Activated CD8-positive, alpha-beta T cell treated with anti-CD3 and anti-CD28 coated beads, Interleukin-2, amount 10 ng/mL, durations not matched to agents 7 days and 5 days (primary cell): Measurements from ENCODE around the gene APOBEC2. TPM values are rescaled to one million over a fixed set of nuclear protein-coding genes. Genes with fewer than 3 reads are reported as not detected.

Source experiments
- ATAC-seq: fragments of 150-1000 bp; cut with Tn5 transposase; one replicate; pipeline ENCODE4 v1.10.0; 2021; ENCODE audit warnings: moderate library complexity
- CTCF ChIA-PET: fragments of 350-600 bp; sonication (Branson Sonifier 250); formaldehyde crosslinking; loops from one replicate; lab custom pipeline; 2021; ENCODE audit warnings: antibody characterized with exemption; lab: Charles Lee
- POLR2A ChIA-PET: fragments of 350-600 bp; sonication (Branson Sonifier 250); formaldehyde crosslinking; loops from one replicate; lab custom pipeline; 2021; ENCODE audit warnings: antibody characterized with exemption; lab: Charles Lee
- DNase-seq: peaks from one replicate; pipeline ENCODE4 v3.0.0-alpha.2; 2020
- H3K27ac Mint-ChIP-seq: one replicate; pipeline ENCODE4 v1.8.0; 2021; ENCODE audit warnings: mild to moderate bottlenecking, mixed read lengths
- H3K27me3 Mint-ChIP-seq: one replicate; pipeline ENCODE4 v1.8.0; 2021; ENCODE audit warnings: low read depth, mixed read lengths
- H3K36me3 Mint-ChIP-seq: one replicate; pipeline ENCODE4 v1.8.0; 2021; ENCODE audit warnings: low read depth, mixed read lengths
- H3K4me1 Mint-ChIP-seq: one replicate; pipeline ENCODE4 v1.8.0; 2021; ENCODE audit warnings: low read depth, mixed read lengths
- H3K4me3 Mint-ChIP-seq: one replicate; pipeline ENCODE4 v1.8.0; 2021; ENCODE audit warnings: mild to moderate bottlenecking, mixed read lengths
- H3K9me3 Mint-ChIP-seq: one replicate; pipeline ENCODE4 v1.8.0; 2022; ENCODE audit warnings: mixed read lengths; ENCODE audit not compliant: insufficient read depth
- total RNA-seq, 2 experiments: library from RNA; stranded (reverse); gene quantifications; one replicate each; pipeline ENCODE4 v1.2.3, GENCODE V29; 2021

Gene APOBEC2
- total RNA-seq, 2 experiments from 2014 or later = not detected

DNA sequence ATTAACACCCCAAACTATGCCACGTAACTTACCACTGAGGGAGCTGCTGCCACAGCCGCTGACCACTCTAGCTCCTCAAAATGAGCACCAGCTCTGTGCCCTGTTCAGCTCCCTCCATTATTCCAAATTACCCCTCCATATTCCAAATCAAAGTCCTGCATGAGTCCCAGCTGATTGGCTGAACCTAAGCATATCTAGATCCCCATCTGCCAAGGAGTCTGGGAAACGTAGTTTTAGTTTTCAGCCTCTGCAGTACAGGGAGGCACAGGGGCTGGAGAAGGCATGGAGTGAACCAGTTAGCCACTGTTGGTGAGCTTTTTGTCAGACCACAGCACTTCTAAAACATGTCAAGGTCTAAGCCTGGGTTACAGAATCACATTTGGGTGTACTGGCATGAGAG is 29.9 kb upstream of the APOBEC2 start:
- peaks cover 10% of the 10 kb centered on the region for H3K4me1 Mint-ChIP-seq
- POLR2A ChIA-PET = interaction anchor here (0.7 kb wide), 1 partner anchor 146 kb away, joined by 3 read pairs; no protein-coding TSS in a partner anchor
- no peak for ATAC-seq
- H3K4me3 Mint-ChIP-seq = no peak overlapping the region
- no peak for DNase-seq
- CTCF ChIA-PET = interaction anchor here (1.1 to 10.3 kb wide), 3 partner anchors 15 to 44 kb away, joined by 3 to 130 read pairs (median 5); partner anchors contain the start of gene UNC5CL
- no peaks in the 10 kb centered on the region for H3K36me3 Mint-ChIP-seq
- H3K27me3 Mint-ChIP-seq = no peaks in the 10 kb centered on the region
- H3K27ac Mint-ChIP-seq = no peak overlapping the region
- H3K9me3 Mint-ChIP-seq = no peaks in the 10 kb centered on the region

DNA sequence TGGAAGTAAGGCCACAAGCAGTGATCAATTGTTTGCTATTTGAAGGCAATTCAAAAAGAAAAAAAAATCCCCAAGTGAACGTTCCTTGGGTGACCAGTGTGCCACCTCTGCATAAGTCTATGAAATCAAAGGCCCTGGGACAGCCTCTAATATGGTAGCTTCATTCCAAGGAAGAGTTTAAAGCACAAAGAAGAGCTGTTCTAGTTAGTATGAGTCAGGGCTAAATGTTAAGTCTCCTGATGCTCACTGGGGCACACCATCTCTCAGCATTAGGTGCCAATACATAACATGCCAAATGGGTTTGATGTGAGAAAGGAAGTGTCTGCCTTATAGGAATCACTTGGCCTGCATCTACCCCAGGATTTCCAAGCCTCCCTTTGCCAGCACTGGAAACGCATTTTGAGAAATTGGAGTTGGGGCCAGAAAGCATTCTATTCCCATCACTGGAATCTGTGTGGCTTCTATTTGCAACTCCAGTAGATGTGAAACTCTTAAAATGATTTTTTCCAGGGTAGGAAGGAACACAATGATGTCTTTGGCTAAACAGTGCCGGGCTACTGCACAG is 27.0 kb upstream of the APOBEC2 start:
- Mint-ChIP-seq H3K4me1 (peaks cover 21% of the 10 kb centered on the region), H3K36me3 (no peaks in the 10 kb centered on the region), H3K27me3 (no peaks in the 10 kb centered on the region), H3K4me3 (no peak overlapping the region), H3K27ac (no peak overlapping the region), H3K9me3 (no peaks in the 10 kb centered on the region)
- ChIA-PET CTCF (interaction anchor here (1.2 to 10.3 kb wide), 6 partner anchors 8 to 115 kb away, joined by 3 to 130 read pairs (median 18); partner anchors contain the start of gene UNC5CL), POLR2A (interaction anchor here (0.7 kb wide), 1 partner anchor 293 kb away, joined by 3 read pairs; no protein-coding TSS in a partner anchor)
- no peak for ATAC-seq
- DNase-seq = no peak

DNA sequence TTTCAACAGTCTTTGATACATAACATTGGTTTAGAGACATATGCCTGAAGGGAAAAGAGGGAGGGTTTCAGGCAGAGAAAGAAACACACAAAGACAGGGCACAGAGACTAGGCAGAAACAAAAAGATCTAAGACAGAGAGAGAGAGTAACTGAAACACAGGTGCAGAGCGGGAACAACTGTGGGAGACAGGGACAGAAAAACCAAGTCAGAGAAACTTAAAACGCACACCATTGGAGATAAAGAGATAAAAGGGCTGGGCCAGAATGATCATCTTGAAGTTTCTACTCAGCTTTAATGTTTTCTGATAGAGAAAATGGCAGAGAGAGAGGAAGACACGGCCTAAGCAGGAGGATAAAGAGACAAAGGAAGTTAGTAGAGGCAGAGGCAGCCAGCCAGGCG is 25.8 kb upstream of the APOBEC2 start:
- no peaks in the 10 kb centered on the region for H3K36me3 Mint-ChIP-seq
- H3K4me1 Mint-ChIP-seq = peaks cover 21% of the 10 kb centered on the region
- ATAC-seq = no peak
- H3K27ac Mint-ChIP-seq = peak overlapping the region; percentile 82
- ChIA-PET CTCF (interaction anchor here (0.7 to 10.3 kb wide), 24 partner anchors 9 to 477 kb away, joined by 3 to 130 read pairs (median 5); partner anchors contain the start of genes APOBEC2, TSPO2 and UNC5CL), POLR2A (interaction anchor here (0.6 to 2.6 kb wide), 6 partner anchors 8 to 1927 kb away, joined by 3 to 11 read pairs (median 7); partner anchors contain the start of gene UNC5CL)
- no peaks in the 10 kb centered on the region for H3K27me3 Mint-ChIP-seq
- peak overlapping the region; percentile 81 for H3K4me3 Mint-ChIP-seq
- no peak for DNase-seq
- H3K9me3 Mint-ChIP-seq = no peaks in the 10 kb centered on the region

DNA sequence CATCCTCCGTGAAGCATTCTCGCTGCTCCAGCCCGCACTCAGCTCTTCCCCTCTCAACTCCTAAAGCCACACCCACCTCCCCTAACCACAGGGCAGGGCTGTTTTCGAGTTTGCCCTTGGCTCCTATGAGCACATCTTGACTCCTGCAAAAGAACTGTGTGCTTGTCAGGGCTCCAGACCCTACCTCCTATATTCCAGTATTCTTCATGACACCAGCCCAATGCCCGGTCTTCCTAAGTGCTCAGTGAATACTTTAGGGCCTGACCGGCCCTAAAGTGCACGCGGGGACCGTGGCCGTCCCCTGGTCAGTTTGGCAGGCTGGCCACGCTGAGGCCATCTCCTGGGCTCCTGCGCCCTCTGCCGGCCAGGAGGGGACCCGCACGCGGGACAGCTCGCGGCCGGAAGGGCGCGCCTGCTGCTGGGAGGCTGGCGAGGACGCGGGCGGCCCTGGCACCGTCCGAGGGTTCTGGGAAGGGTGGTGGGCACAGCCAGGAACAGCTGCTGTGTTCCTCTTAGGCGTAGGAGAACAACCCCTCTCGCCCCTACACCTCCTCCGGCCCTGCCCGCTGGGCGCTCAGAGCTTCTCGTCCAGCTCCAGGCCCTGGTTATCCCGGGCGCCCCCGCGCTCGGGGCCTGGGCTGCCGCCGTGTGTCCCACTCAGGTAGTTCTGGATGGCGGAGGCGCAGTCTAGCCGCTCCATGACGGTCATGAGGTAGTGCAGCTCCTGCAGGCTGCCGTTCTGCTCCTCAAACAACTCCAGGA is 25.0 kb upstream of the APOBEC2 start:
- peak overlapping the region; percentile 82 for H3K27ac Mint-ChIP-seq
- no peaks in the 10 kb centered on the region for H3K27me3 Mint-ChIP-seq
- DNase-seq (peak; percentile 82), ATAC-seq (peak; percentile 89)
- ChIA-PET POLR2A (interaction anchor here (0.7 to 2.6 kb wide), 12 partner anchors 9 to 1818 kb away, joined by 3 to 11 read pairs (median 4); partner anchors contain the start of genes NFYA and UNC5CL), CTCF (interaction anchor here (0.6 to 10.3 kb wide), 38 partner anchors 10 to 1162 kb away, joined by 3 to 130 read pairs (median 4); partner anchors contain the start of genes APOBEC2, NFYA, OARD1 and TSPO2)
- H3K4me3 Mint-ChIP-seq = peak overlapping the region; percentile 81
- no peaks in the 10 kb centered on the region for H3K9me3 Mint-ChIP-seq
- no peaks in the 10 kb centered on the region for H3K36me3 Mint-ChIP-seq
- peaks cover 21% of the 10 kb centered on the region for H3K4me1 Mint-ChIP-seq

DNA sequence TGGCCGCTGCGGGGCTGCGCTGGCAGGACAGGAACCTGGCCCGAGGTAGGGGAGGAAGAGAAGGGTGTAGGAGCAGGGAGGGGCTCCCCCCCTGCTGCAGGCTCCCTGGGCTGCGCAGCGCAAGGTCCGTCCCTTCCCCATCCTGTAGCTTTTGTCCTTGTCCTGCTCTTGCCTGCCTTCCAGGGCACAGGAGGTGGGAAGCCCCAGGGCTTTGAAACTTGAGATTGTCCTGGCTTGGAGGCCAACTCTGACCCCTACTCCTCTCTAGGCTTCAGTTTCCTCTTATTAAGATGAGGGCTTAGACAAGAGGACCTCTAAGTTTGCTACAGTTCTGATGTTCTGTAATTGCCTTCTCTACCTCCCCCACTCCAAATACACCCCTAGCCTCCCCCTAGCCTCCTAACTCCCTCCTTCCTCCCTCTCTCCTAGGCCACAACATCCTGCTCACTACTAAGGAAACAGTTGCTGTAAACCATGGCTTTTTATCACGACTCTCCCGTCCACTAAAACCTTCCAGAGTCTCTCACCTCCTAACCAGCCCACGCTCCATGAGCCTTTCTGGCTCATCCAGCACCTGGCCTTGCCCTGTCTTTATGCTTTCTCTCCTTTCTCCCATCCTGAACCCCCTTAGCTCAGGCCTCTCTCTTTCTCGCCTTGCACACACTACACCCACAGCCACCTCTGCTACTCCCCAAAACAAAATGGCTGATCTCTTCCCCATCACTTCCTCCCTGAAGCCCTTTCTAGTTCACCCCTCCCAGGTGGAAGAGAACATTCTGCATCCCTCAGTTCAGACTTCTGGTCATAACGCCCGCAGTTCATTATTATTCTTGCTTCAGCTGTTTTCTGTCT is 24.2 kb upstream of the APOBEC2 start:
- Mint-ChIP-seq H3K4me3 (peak overlapping the region; percentile 81), H3K4me1 (peaks cover 21% of the 10 kb centered on the region), H3K27ac (peak overlapping the region; percentile 82), H3K27me3 (no peaks in the 10 kb centered on the region), H3K9me3 (no peaks in the 10 kb centered on the region), H3K36me3 (no peaks in the 10 kb centered on the region)
- ChIA-PET POLR2A (interaction anchor here (0.7 to 2.6 kb wide), 13 partner anchors 8 to 292 kb away, joined by 3 to 11 read pairs (median 3); partner anchors contain the start of genes NFYA, OARD1 and UNC5CL), CTCF (interaction anchor here (0.6 to 10.3 kb wide), 30 partner anchors 9 to 1163 kb away, joined by 3 to 130 read pairs (median 5); partner anchors contain the start of genes APOBEC2, NFYA, OARD1 and TSPO2)
- peak; percentile 9 for ATAC-seq
- no peak for DNase-seq

DNA sequence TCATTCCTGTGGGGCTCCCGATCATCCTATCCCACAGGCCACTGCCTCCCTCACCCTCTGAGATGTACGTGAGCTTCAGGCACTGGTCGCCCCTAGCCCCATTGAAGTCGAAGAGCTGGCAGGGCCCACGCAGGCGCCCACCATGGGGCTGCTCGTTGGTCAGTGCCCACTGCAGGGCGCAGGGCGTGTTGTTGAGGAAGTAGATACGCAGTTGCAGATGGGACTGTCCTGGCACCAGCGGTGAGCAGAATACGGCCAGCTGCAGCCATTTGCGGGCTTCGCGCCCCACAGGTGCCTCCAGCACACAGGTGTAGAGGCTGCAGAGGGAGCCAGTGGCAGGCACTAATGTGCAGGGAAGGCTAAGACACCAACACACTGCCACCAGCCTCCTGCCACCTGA is 20.2 kb upstream of the APOBEC2 start:
- H3K9me3 Mint-ChIP-seq = no peaks in the 10 kb centered on the region
- ATAC-seq (no peak), DNase-seq (no peak)
- H3K27ac Mint-ChIP-seq = no peak overlapping the region
- H3K27me3 Mint-ChIP-seq = no peaks in the 10 kb centered on the region
- no peak overlapping the region for H3K4me3 Mint-ChIP-seq
- peaks cover 15% of the 10 kb centered on the region for H3K4me1 Mint-ChIP-seq
- ChIA-PET POLR2A (no interaction called here), CTCF (interaction anchor here (0.7 to 2.2 kb wide), 2 partner anchors 33 to 35 kb away, joined by 3 to 6 read pairs; no protein-coding TSS in a partner anchor)
- no peaks in the 10 kb centered on the region for H3K36me3 Mint-ChIP-seq

DNA sequence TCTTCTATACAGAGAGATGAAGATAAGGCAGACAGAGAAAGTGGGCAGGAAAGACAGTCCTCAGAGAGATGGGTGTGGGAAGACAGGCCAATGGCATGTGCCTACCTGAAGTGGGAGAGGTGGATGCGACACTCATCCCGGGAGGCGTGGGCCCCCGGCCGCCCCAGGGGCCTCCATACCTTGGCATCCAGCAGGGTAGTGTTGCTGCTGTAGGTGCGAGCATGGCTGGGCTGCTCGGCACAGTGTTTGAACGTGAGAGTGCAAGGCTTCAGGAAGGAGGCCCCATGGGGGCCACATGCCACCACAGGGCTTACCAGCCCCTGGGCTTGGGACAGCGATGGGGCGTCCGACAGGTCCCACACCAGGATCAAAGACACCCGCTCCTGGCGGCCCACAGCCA is 19.2 kb upstream of the APOBEC2 start:
- CTCF ChIA-PET = no interaction called here
- Mint-ChIP-seq H3K27me3 (no peaks in the 10 kb centered on the region), H3K36me3 (no peaks in the 10 kb centered on the region), H3K9me3 (no peaks in the 10 kb centered on the region), H3K4me1 (peaks cover 9% of the 10 kb centered on the region), H3K4me3 (no peak overlapping the region), H3K27ac (no peak overlapping the region)
- DNase-seq = no peak
- ATAC-seq = no peak
- POLR2A ChIA-PET = no interaction called here

DNA sequence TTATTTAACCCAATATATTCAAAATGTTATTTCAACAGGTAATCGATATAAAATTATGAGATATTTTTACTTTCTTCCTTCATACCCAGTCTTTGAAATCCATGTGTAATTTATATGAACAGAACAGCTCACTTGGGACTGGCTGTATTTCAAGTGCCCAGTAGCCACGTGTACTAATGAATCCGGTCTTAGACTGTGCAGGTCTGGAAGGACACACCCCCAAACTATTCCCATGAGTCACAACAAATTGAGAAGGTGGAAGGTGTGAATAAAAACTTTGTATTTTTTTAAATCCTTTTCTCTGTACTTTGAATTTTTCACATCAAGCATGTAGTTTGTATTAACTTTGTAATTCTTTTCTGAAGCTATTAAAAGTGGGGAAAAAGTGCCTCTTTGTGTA is 16.8 kb upstream of the APOBEC2 start:
- ATAC-seq (no peak), DNase-seq (no peak)
- CTCF ChIA-PET = interaction anchor here (0.7 to 6.6 kb wide), 10 partner anchors 9 to 146 kb away, joined by 3 to 130 read pairs (median 4); partner anchors contain the start of genes NFYA and OARD1
- Mint-ChIP-seq H3K4me1 (peaks cover 12% of the 10 kb centered on the region), H3K4me3 (no peak overlapping the region), H3K27me3 (no peaks in the 10 kb centered on the region), H3K9me3 (no peaks in the 10 kb centered on the region), H3K27ac (no peak overlapping the region), H3K36me3 (no peaks in the 10 kb centered on the region)
- POLR2A ChIA-PET = interaction anchor here (1.0 kb wide), 1 partner anchor 8 kb away, joined by 3 read pairs; no protein-coding TSS in a partner anchor

DNA sequence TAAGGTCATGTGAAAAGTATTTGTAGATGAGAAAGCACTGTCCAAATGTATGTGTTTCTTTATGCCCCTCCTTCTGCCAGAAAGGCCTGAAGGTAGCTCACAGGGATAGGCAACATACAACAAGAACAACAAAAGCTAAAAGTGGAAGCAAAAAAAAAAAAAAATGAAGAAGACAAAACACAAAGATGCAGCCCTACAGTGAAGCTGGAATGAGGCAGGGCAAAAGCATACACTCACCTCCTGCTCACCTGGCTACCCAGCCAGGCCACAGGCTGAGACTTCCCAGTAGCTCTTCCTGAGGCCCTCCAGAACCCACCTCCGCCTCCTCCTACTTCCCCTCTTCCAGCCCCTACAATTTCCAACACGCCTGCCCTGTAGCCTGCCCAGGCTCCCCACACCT is 16.4 kb upstream of the APOBEC2 start:
- H3K4me3 Mint-ChIP-seq = no peak overlapping the region
- POLR2A ChIA-PET = interaction anchor here (1.0 kb wide), 1 partner anchor 8 kb away, joined by 3 read pairs; no protein-coding TSS in a partner anchor
- no peaks in the 10 kb centered on the region for H3K9me3 Mint-ChIP-seq
- DNase-seq = no peak
- ATAC-seq = no peak
- no peak overlapping the region for H3K27ac Mint-ChIP-seq
- H3K36me3 Mint-ChIP-seq = no peaks in the 10 kb centered on the region
- H3K4me1 Mint-ChIP-seq = peaks cover 12% of the 10 kb centered on the region
- no peaks in the 10 kb centered on the region for H3K27me3 Mint-ChIP-seq
- CTCF ChIA-PET = interaction anchor here (1.0 to 6.6 kb wide), 10 partner anchors 9 to 146 kb away, joined by 3 to 130 read pairs (median 5); partner anchors contain the start of genes NFYA and OARD1

DNA sequence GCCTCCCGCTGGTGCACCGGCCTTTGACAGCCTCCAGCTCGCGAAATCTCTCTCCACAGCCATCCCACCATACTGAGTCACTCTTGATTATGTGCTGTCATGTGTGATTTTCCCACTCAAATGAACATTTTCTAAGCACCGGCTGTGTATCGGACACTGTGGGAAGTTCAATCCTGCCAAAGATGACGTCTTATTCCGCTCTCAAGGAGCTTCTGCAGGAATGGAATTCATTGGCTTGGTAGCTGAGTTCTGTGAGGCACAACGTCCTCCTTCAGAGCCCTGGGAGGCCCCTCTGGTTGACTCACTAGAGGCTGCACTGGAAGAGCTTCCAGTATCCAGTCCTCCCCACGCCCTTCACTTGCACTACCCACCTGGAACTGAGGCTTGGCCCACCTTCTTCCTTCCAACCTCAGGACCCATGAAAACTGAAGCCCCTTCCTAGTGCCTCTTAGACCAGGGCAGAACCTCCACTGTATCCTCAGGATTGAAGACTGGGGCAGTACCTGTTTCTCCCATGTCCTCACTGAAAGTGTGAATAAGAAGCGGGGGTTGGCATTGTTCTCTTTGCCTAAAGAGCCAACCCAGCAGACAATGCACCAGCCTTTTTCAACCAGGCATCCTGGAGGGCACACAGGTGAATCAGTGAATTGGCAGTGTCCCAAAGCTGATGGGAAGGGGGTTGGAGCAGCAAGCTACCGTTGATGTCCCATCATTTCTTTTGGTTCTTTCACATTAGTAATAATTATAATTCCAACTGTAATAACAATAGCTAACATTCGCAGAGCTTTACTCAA is 15.7 kb upstream of the APOBEC2 start:
- Mint-ChIP-seq H3K27me3 (no peaks in the 10 kb centered on the region), H3K4me3 (no peak overlapping the region), H3K4me1 (peaks cover 12% of the 10 kb centered on the region), H3K36me3 (no peaks in the 10 kb centered on the region), H3K27ac (no peak overlapping the region), H3K9me3 (no peaks in the 10 kb centered on the region)
- ATAC-seq (no peak), DNase-seq (no peak)
- ChIA-PET CTCF (interaction anchor here (1.0 to 6.6 kb wide), 9 partner anchors 9 to 251 kb away, joined by 3 to 130 read pairs (median 4); partner anchors contain the start of genes NFYA and OARD1), POLR2A (interaction anchor here (1.0 to 1.1 kb wide), 2 partner anchors 9 kb away, joined by 3 read pairs; no protein-coding TSS in a partner anchor)
